PFSK-1 (cell line): ENCODE results near the gene C4orf17.

Experiments
- FOXP2 ChIP-seq: optimal IDR thresholded peaks from 2 replicates; pipeline ENCODE3; 2011; ENCODE audit warnings: borderline replicate concordance, control low read depth, inconsistent platforms; ENCODE audit not compliant: insufficient read depth; ENCODE audit errors: extremely low read length, extremely low read depth
- POLR2AphosphoS5 ChIP-seq: IDR thresholded peaks from 2 replicates; pipeline ENCODE4 v1.6.1; 2012; ENCODE audit warnings: low read depth, mild to moderate bottlenecking, control low read depth, low read length, moderate library complexity
- REST ChIP-seq, 2 experiments: IDR thresholded peaks; 2 replicates each; pipeline versions ENCODE4 v1.6.1 to v1.8.0; 2011 to 2012; ENCODE audit warnings: low read depth in 2 of 2, low read length in 2 of 2, control low read depth in 1 of 2, inconsistent platforms in 1 of 2, mild to moderate bottlenecking in 1 of 2, moderate library complexity in 1 of 2; ENCODE audit not compliant: insufficient read depth in 1 of 2
- SIN3A ChIP-seq: IDR thresholded peaks from 2 replicates; pipeline ENCODE4 v1.6.1; 2012; ENCODE audit warnings: mild to moderate bottlenecking, low read length, moderate library complexity, borderline replicate concordance; ENCODE audit not compliant: insufficient read depth
- TAF1 ChIP-seq: IDR thresholded peaks from 2 replicates; pipeline ENCODE4 v1.6.1; 2012; ENCODE audit warnings: low read length, control low read depth, borderline replicate concordance; ENCODE audit not compliant: insufficient read depth

C4orf17 gene

DNA sequence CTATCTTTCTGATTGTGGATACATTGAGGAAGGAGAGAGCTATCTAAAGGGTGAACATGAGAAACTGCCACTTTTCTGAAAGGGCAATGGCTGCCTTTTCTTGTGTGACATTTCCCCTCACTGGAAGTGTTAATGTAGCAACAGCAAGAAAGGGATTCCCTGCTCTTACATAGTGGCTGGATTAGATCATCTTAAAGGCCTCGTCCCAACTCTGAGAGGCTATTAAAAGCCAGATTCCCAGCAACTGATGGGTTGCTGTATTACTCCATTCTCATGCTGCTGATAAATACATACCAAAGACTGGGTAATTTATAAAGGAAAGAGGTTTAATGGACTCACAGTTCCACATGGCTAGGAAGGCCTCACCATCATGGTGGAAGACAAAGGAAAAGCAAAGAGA is 41.9 kb upstream of the C4orf17 start:
- TF ChIP-seq POLR2AphosphoS5 = no peak
- TF ChIP-seq SIN3A = no peak
- TF ChIP-seq FOXP2 = no peak
- TF ChIP-seq REST (IDR thresholded peaks at IDR 0.05; ENCODE audit: insufficient read depth in 1 of 2, low read depth in 2 of 2, low read length in 2 of 2) = no peak
- no peak for TF ChIP-seq TAF1

DNA sequence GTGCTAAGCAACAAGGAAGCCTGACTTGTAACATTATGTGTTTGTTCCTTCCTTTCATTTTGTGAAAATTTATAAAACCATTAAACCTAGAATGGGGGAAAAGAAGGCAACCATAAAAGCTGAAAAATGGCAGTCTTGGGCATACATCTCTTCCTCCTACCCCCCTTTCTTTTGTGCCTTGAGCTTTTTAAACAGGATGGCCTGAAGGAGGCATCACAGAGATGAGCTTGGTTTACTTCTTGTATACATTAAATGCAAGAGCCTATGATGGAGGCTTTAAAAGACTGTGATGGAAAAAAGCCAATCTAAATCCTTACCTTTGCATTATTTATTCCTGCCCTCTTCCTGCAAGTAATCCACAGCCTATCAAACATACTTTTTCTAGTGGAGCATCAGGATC is 39.5 kb upstream of the C4orf17 start:
- TF ChIP-seq SIN3A (no peak), POLR2AphosphoS5 (no peak), TAF1 (no peak)

DNA sequence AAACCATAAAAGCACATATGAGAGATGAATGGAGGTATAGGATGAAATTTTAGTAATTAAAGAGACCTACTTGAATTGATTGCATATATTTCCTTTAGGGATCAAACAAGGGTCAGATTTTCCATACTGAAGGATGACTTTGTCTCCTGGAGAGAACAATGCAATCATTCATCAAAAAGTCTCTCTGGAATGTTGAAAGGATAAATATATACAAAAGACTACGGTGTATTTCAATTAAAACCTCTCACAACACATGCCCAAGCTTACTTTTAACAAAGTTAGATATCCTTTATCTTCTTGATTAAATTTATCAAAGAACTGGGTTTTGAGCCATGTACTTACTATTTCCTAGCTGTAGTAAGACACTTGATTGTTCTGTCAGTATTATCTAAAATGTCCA is 38.9 kb upstream of the C4orf17 start:
- no peak for TF ChIP-seq TAF1
- no peak for TF ChIP-seq REST (IDR thresholded peaks at IDR 0.05; ENCODE audit: insufficient read depth in 1 of 2, low read depth in 2 of 2, low read length in 2 of 2)
- TF ChIP-seq SIN3A = no peak
- no peak for TF ChIP-seq POLR2AphosphoS5
- TF ChIP-seq FOXP2 = no peak

GRCh38 chr4:99473131-99473530 is 37.7 kb upstream of the C4orf17 start:
- no peak for TF ChIP-seq SIN3A
- TF ChIP-seq TAF1 = no peak
- TF ChIP-seq REST (IDR thresholded peaks at IDR 0.05; ENCODE audit: insufficient read depth in 1 of 2, low read depth in 2 of 2, low read length in 2 of 2) = no peak
- no peak for TF ChIP-seq POLR2AphosphoS5
- no peak for TF ChIP-seq FOXP2

GRCh38 chr4:99483636-99484035 is 27.2 kb upstream of the C4orf17 start:
- no peak for TF ChIP-seq TAF1
- no peak for TF ChIP-seq SIN3A
- no peak for TF ChIP-seq FOXP2
- no peak for TF ChIP-seq REST (IDR thresholded peaks at IDR 0.05; ENCODE audit: insufficient read depth in 1 of 2, low read depth in 2 of 2, low read length in 2 of 2)
- no peak for TF ChIP-seq POLR2AphosphoS5
